Stimulated activated CD8-positive, alpha-beta memory T cell treated with anti-CD3 and anti-CD28 coated beads, Interleukin-15, amount 100 ng/mL, for 4 hours (primary cell): ENCODE data around the gene FAM25C.
"Not testable (repeated sequence)": the region's sequence is repeated elsewhere in the genome, so short reads cannot be mapped to it uniquely, and the experiment has no call there.

Experiments used
- DNase-seq, 2 donors: peaks; one replicate each; pipeline ENCODE4 v3.0.0-alpha.2; 2020; ENCODE audit warnings: low read depth in 2 of 2

The FAM25C gene

GRCh38 chr10:47959677-47960076 lies 39.9 kb downstream of the FAM25C start:
- not testable (repeated sequence) for DNase-seq

GRCh38 chr10:47957158-47957557 lies 42.4 kb downstream of the FAM25C start:
- not testable (repeated sequence) for DNase-seq

GRCh38 chr10:47947424-47947823 lies 52.2 kb downstream of the FAM25C start:
- DNase-seq, result not testable (repeated sequence)
